HG03439 (cell line): ENCODE measurements around the gene PKN2.
"Not testable (repeated sequence)": the region's sequence is repeated elsewhere in the genome, so short reads cannot be mapped to it uniquely, and the experiment has no call there.

Source experiments
- ATAC-seq: cut with Tn5 transposase; IDR thresholded peaks from one replicate; pipeline ENCODE4 v1.9.1; 2021; ENCODE audit warnings: mild to moderate bottlenecking, moderate library complexity; ENCODE audit not compliant: unreplicated experiment

PKN2 gene

DNA sequence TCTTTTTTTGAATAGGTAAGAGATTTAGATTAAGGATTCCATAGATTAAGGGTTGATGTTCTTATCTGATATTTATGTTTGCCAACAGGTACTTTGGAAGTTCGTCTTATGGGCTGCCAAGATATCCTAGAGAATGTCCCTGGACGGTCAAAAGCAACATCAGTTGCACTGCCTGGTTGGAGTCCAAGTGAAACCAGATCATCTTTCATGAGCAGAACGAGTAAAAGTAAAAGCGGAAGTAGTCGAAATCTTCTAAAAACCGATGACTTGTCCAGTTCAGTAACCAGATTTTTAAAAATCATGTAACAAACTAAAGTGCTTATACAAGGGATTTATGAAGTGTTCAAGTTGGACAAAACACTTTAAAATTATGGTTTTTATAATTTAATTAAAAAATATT lies 100.5 kb downstream of the PKN2 start:
- ATAC-seq = no peak

GRCh38 chr1:88787023-88787903 lies 103.2 kb downstream of the PKN2 start:
- no peak for ATAC-seq

DNA sequence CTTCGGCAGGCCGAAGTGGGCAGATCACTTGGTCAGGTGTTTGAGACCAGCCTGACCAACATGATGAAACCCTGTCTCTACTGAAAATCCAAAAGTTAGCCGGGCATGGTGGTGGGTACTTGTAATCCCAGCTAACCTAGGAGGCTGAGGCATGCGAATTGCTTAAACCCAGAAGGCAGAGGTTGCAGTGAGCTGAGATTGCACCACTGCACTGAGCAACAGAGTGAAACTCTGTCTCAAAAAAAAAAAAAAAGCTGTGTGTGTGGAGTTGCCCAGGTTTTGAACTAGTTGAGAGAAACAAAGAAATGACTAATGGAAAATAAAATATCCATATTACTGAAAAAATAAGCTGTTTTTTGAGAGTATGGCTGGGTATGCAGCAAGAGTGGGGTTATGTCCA lies 107.1 kb downstream of the PKN2 start:
- ATAC-seq = no peak

GRCh38 chr1:88799491-88799890 lies 115.4 kb downstream of the PKN2 start:
- ATAC-seq = no peak

DNA sequence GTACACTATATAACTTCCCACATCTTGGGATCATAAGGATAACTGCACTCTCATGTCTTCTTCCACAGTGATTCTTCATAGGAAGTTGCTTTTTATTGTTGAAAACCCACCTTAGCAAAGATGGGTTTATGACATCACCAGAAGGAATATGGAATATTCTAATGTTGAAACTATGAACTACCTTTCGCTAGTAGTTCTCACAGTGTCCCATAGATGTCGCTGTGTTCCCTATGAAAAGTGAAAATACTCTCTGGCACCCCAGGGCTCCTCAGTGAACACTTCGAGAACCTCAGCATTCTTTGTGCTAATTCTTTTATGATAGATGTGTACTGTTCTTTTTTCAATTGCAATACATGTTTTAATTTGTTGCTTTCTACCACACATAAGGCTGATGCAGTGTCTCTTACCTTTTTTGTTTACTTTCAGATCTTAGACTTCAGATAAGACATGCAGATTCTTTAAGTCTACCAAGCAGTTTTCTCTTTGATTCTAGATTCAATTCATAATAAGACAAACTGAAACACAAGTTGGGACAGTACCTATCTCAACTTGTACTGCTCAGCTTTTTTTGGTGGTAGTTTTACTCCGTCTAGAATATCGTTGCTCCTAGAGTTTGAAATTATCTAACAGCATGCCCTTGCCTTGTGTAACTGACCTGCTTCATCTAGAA lies 116.4 kb downstream of the PKN2 start:
- no peak for ATAC-seq

DNA sequence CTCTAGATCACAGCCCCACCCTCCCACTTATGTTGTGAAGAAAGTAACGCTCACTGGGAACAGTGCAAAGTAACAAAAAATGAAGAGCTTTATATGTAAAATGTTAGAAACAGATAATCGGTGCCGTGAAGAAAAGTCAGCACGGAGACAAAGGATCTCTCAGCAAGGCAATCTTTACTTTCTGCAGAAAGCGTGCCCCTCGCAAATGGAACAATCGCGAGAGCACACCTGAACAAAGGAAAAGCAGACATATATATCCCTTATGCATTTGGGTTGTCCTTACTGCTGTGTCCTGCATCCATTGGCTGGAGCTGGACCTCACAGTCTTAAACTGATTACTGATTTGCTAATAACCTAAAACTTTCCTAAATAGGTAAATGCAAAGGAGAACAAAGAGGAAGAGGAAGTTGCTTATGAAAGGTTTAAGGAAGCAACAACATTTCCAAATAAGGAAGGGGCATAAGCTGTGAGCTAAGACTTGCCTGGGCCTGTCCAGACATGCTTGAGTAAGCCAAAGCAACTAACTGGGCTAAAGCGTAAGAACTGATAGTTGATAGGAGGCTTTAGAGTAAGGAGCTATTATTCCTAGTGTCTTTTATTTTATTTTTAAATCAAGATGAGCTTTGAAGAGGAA lies 117.6 kb downstream of the PKN2 start:
- no peak for ATAC-seq

GRCh38 chr1:88802404-88802803 lies 118.3 kb downstream of the PKN2 start:
- no peak for ATAC-seq

DNA sequence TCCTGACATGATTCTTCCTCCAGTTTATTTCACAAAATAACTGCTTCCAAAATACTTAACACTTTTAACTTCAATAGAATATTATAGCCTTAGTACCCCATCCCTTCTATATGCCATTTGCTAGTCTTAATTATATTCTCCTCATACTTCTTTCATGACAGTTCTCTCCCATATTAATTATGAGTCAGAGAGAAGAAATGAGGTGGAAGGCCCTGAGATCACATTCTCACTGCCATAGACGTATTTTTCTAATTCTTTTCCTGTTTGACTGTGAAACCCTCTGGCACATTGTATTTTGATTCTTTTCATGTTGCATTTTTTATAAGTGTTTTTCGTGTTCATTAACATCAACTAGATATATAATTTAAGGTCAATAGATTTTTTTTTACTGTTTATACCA lies 118.9 kb downstream of the PKN2 start:
- no peak for ATAC-seq

- ATAC-seq = no peak
Observed at GRCh38 chr1:88803444-88803843, 119.4 kb downstream of the PKN2 start.

DNA sequence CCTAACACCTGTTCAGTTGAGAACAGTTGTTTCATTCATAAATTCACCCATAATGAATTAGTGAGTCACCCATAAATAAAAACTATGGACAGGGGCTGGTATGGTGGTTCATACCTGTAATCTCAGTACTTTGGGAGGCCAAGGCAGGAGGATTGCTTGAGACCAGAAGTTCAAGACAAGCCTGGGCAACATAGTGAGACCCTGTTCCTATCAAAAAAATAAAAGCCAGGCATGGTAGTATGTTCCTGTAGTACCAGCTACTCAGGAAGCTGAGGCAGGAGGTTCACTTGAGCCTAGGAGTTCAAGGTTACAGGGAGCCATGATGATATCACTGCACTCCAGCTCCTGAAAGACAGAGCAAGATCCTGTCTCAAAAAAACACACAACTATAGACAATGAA lies 128.3 kb downstream of the PKN2 start:
- ATAC-seq = no peak

- ATAC-seq = no peak
Observed at GRCh38 chr1:88813471-88813870, 129.4 kb downstream of the PKN2 start.

DNA sequence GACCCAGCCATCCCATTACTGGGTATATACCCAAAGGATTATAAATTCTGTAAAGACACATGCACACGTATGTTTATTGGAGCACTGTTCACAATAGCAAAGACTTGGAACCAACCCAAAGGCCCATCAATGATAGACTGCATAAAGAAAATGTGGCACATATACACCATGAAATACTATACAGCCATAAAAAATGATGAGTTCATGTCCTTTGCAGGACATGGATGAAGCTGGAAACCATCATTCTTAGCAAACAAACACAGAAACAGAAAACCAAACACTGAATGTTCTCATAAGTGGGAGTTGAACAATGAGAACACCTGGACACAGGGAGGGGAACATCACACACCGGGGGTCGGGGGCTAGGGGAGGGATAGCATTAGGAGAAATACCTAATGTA lies 135.6 kb downstream of the PKN2 start:
- ATAC-seq = not testable (repeated sequence)

DNA sequence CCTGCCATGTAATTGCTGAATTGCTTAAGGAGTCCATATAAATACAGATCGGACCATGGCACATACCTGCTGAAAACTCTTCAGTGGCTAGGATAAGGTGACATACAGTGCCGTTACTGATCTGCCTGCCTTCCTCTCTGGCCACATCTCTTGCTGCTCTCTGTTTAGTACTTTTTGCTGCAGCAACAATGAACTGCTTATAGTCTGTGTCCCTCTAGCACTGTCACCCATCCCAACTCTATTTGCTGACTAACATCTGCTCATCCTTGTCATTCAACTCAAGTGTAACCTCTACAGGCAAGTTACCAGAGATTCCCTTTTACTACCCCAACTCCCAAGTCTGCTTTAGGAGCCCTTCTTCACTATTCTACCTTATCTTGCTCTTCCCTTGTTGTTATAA lies 141.6 kb downstream of the PKN2 start:
- no peak for ATAC-seq

- no peak for ATAC-seq
Observed at GRCh38 chr1:88847643-88848042, 163.6 kb downstream of the PKN2 start.

GRCh38 chr1:88851303-88852063 lies 167.4 kb downstream of the PKN2 start:
- no peak for ATAC-seq

DNA sequence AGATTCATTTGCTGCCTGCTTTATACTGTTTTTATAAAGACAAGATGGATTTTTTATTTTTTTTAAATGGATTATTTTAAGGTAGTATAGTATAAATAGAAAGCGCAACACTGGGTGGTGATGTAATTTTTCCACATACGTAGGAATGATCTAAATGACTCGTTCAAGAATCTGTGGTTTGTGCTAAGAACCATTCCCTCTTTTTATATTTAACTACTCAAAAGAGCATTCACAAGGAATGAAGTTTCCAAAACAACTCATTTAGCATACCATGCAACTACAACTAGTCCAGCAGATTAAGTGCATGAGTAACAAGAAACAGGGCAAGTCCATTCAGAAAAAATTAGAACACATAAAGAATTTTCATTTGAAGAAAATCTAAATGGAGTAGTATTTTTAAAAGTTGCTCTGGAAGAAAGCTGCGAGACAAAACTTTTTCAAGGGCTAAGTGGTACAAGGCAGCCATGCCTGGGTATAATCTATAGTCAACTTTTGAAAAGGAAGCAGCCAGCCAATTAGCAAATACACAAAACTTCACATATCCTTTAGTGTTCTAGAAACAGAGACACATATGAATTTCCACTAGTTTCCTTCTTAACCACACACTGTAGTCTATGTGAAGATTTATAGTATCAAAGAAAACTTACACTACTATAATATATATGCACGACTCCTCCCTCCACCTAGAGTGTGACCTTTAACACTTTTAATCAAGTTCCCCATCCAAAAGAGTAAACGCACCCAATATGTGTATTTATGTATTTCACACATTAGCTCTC lies 183.9 kb downstream of the PKN2 start:
- ATAC-seq = no peak

GRCh38 chr1:88869644-88870043 lies 185.6 kb downstream of the PKN2 start:
- ATAC-seq = not testable (repeated sequence)

DNA sequence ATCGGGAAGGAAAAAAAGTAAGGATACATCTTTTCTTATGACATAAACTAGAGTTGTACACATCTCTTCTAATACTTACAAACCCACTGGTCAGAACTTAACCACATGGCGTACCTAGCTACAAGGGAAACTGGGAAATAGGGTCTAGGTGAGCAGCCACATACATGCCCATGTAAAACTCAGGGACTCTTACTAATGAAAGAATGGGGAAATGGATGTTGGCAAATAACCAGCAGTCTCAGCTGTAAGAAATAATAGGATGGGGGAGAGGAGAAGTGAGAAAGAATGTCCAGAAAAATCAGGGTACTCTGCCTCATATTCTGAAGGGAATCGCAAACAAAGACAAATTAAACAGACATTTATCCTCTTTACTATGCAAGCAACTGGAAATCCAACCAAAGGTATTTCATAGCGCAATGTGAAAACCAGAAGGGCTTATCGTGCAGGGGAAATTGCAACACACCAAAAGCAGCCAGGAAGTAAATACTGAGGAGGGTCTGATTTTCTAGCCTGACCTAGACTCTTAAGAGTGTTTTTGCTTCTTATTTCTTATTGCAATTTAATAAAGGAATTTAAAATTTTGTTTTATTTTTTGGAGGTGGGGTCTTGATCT lies 189.8 kb downstream of the PKN2 start:
- ATAC-seq = no peak

DNA sequence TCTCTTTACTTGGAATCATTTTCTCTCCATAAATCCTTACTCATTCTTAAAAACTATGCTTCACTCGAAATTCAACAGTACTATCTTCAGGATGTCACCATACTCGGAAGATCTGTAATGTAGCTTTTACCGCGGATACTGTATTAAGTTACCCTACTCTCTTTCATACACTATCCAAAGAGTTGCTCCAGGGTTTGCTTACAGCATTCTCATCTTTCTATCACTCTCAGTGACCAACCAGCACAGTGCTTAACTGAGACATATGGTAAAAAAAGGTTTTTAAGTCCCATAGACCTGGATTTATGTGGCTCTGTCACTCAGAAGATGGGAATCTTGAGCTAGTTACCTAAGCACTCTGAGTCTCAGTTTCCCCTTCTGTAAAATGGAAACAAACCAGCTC lies 191.5 kb downstream of the PKN2 start:
- ATAC-seq = no peak
